Measurements from ENCODE around the gene CHL1.

Gene CHL1

GRCh38 chr3:196311-197148, at the start of gene CHL1:
Gene CHL1, plus strand, starts transcription at chr3:196763. Its CDS starts 123,014 bp downstream, at chr3:319777.
- ATAC-seq (no peak), DNase-seq (ENCODE audit: low spot score in 2 of 2) (no peak)
- Mint-ChIP-seq H3K36me3 (no peaks in the 10 kb centered on the region), H3K27ac (no peak within 1 kb of the TSS), H3K4me1 (no peaks in the 10 kb centered on the region), H3K9me3 (peaks cover 4% of the 10 kb centered on the region), H3K4me3 (no peak within 1 kb of the TSS)

- ATAC-seq (no peak), DNase-seq (ENCODE audit: low spot score in 2 of 2) (no peak)
These were observed 44.9 kb upstream of the CHL1 start for GRCh38 chr3:151614-152189.

GRCh38 chr3:159974-160373, 36.6 kb upstream of the CHL1 start:
- Mint-ChIP-seq H3K27ac (no peak overlapping the region), H3K4me1 (no peaks in the 10 kb centered on the region), H3K9me3 (peaks cover 13% of the 10 kb centered on the region), H3K4me3 (no peak overlapping the region), H3K36me3 (no peaks in the 10 kb centered on the region)
- ATAC-seq (no peak), DNase-seq (ENCODE audit: low spot score in 2 of 2) (no peak)

More at GRCh38 chr3:151614-152189, 44.9 kb upstream of the CHL1 start:
- Mint-ChIP-seq H3K4me1 (no peaks in the 10 kb centered on the region), H3K4me3 (no peak overlapping the region), H3K36me3 (no peaks in the 10 kb centered on the region), H3K9me3 (peaks cover 4% of the 10 kb centered on the region), H3K27ac (no peak overlapping the region)

GRCh38 chr3:166071-166470, 30.5 kb upstream of the CHL1 start:
- peaks cover 13% of the 10 kb centered on the region for H3K9me3 Mint-ChIP-seq
- no peaks in the 10 kb centered on the region for H3K4me1 Mint-ChIP-seq
- ATAC-seq (no peak), DNase-seq (ENCODE audit: low spot score in 2 of 2) (no peak)
- H3K36me3 Mint-ChIP-seq: no peaks in the 10 kb centered on the region
- no peak overlapping the region for H3K27ac Mint-ChIP-seq
- no peak overlapping the region for H3K4me3 Mint-ChIP-seq

GRCh38 chr3:166799-167198, 29.8 kb upstream of the CHL1 start:
- H3K4me1 Mint-ChIP-seq: no peaks in the 10 kb centered on the region
- H3K36me3 Mint-ChIP-seq: no peaks in the 10 kb centered on the region
- peaks cover 13% of the 10 kb centered on the region for H3K9me3 Mint-ChIP-seq
- no peak overlapping the region for H3K27ac Mint-ChIP-seq
- H3K4me3 Mint-ChIP-seq: no peak overlapping the region
- DNase-seq (ENCODE audit: low spot score in 2 of 2) (no peak), ATAC-seq (no peak)

GRCh38 chr3:173886-174285, 22.7 kb upstream of the CHL1 start:
- peaks cover 3% of the 10 kb centered on the region for H3K9me3 Mint-ChIP-seq
- ATAC-seq: no peak
- H3K27ac Mint-ChIP-seq: no peak overlapping the region
- H3K4me3 Mint-ChIP-seq: no peak overlapping the region
- H3K4me1 Mint-ChIP-seq: no peaks in the 10 kb centered on the region
- no peaks in the 10 kb centered on the region for H3K36me3 Mint-ChIP-seq
- no peak for DNase-seq (ENCODE audit: low spot score in 2 of 2)

GRCh38 chr3:184976-185375, 11.6 kb upstream of the CHL1 start:
- DNase-seq (ENCODE audit: low spot score in 2 of 2) (no peak), ATAC-seq (no peak)
- no peak overlapping the region for H3K27ac Mint-ChIP-seq
- no peak overlapping the region for H3K4me3 Mint-ChIP-seq
- H3K9me3 Mint-ChIP-seq: peaks cover 6% of the 10 kb centered on the region
- H3K4me1 Mint-ChIP-seq: no peaks in the 10 kb centered on the region
- no peaks in the 10 kb centered on the region for H3K36me3 Mint-ChIP-seq

- Mint-ChIP-seq H3K36me3 (no peaks in the 10 kb centered on the region), H3K4me3 (no peak overlapping the region), H3K27ac (no peak overlapping the region), H3K9me3 (peaks cover 4% of the 10 kb centered on the region), H3K4me1 (no peaks in the 10 kb centered on the region)
- no peak for ATAC-seq
- DNase-seq (ENCODE audit: low spot score in 2 of 2): no peak
These were observed 4.2 kb upstream of the CHL1 start for GRCh38 chr3:192215-192929.

- no peak overlapping the region for H3K4me3 Mint-ChIP-seq
- DNase-seq (ENCODE audit: low spot score in 2 of 2) (no peak), ATAC-seq (no peak)
- no peak overlapping the region for H3K27ac Mint-ChIP-seq
- H3K9me3 Mint-ChIP-seq: peaks cover 4% of the 10 kb centered on the region
- H3K4me1 Mint-ChIP-seq: no peaks in the 10 kb centered on the region
- no peaks in the 10 kb centered on the region for H3K36me3 Mint-ChIP-seq
These were observed 2.6 kb upstream of the CHL1 start for GRCh38 chr3:194001-194400.

- no peak for ATAC-seq
- Mint-ChIP-seq H3K36me3 (no peaks in the 10 kb centered on the region), H3K4me1 (no peaks in the 10 kb centered on the region), H3K9me3 (peaks cover 4% of the 10 kb centered on the region), H3K4me3 (no peak overlapping the region), H3K27ac (no peak overlapping the region)
- DNase-seq (ENCODE audit: low spot score in 2 of 2): no peak
These were observed 2.1 kb upstream of the CHL1 start for GRCh38 chr3:194421-194820.

- no peak overlapping the region for H3K4me3 Mint-ChIP-seq
- no peak for ATAC-seq
- no peaks in the 10 kb centered on the region for H3K36me3 Mint-ChIP-seq
These were observed 897 bp upstream of the CHL1 start for GRCh38 chr3:195666-196065.

GRCh38 chr3:197149-197827, 725 bp downstream of the CHL1 start:
- Mint-ChIP-seq H3K9me3 (peaks cover 4% of the 10 kb centered on the region), H3K4me1 (no peaks in the 10 kb centered on the region), H3K4me3 (no peak overlapping the region), H3K27ac (no peak overlapping the region), H3K36me3 (no peaks in the 10 kb centered on the region)
- ATAC-seq: no peak
- no peak for DNase-seq (ENCODE audit: low spot score in 2 of 2)

More at GRCh38 chr3:195666-196065, 897 bp upstream of the CHL1 start:
- H3K4me1 Mint-ChIP-seq: no peaks in the 10 kb centered on the region
- DNase-seq (ENCODE audit: low spot score in 2 of 2): no peak
- peaks cover 4% of the 10 kb centered on the region for H3K9me3 Mint-ChIP-seq
- H3K27ac Mint-ChIP-seq: no peak overlapping the region

- H3K27ac Mint-ChIP-seq: no peak overlapping the region
These were observed 1.4 kb downstream of the CHL1 start for GRCh38 chr3:197828-198491.

GRCh38 chr3:199835-200234, 3.3 kb downstream of the CHL1 start:
- H3K27ac Mint-ChIP-seq: no peak overlapping the region

More at GRCh38 chr3:197828-198491, 1.4 kb downstream of the CHL1 start:
- H3K9me3 Mint-ChIP-seq: peaks cover 4% of the 10 kb centered on the region
- H3K4me1 Mint-ChIP-seq: no peaks in the 10 kb centered on the region
- H3K36me3 Mint-ChIP-seq: no peaks in the 10 kb centered on the region
- H3K4me3 Mint-ChIP-seq: no peak overlapping the region
- no peak for ATAC-seq
- DNase-seq (ENCODE audit: low spot score in 2 of 2): no peak

More at GRCh38 chr3:199835-200234, 3.3 kb downstream of the CHL1 start:
- Mint-ChIP-seq H3K9me3 (peaks cover 6% of the 10 kb centered on the region), H3K4me1 (no peaks in the 10 kb centered on the region), H3K4me3 (no peak overlapping the region), H3K36me3 (no peaks in the 10 kb centered on the region)
- ATAC-seq (no peak), DNase-seq (ENCODE audit: low spot score in 2 of 2) (no peak)
